Kidney (tissue), 14 donors: ENCODE data around the gene METTL24. TPM values are rescaled to one million over a fixed set of nuclear protein-coding genes. Genes with fewer than 3 reads are reported as not detected.

Experiments used
- DNase-seq, 5 donors: peaks; one replicate each; pipeline ENCODE4 v3.0.0-alpha.2; 2013 to 2020
- FAIRE-seq: peaks from 2 replicates; lab custom pipeline; 2012; peaks lifted over from hg19 to GRCh38; lab: Jason Lieb, UNC
- H3K27ac ChIP-seq, 2 donors: one replicate each; pipeline ENCODE4 v1.7.0; 2013; ENCODE audit warnings: low read depth in 2 of 2, low read length in 2 of 2, inconsistent platforms in 1 of 2
- H3K27me3 ChIP-seq: one replicate; pipeline ENCODE4 v1.7.1; 2013; ENCODE audit warnings: low read length, inconsistent platforms; ENCODE audit not compliant: control insufficient read depth, insufficient read depth
- H3K36me3 ChIP-seq, 3 donors: one replicate each; pipeline versions ENCODE4 v1.7.0 to v1.7.1; 2013; ENCODE audit warnings: low read length in 3 of 3, control low read depth in 1 of 3, inconsistent platforms in 1 of 3; ENCODE audit not compliant: insufficient read depth in 3 of 3, control insufficient read depth in 2 of 3
- H3K4me1 ChIP-seq, 3 donors: one replicate each; pipeline versions ENCODE4 v1.7.0 to v1.7.1; 2013; ENCODE audit warnings: low read length in 3 of 3, inconsistent platforms in 1 of 3, low read depth in 1 of 3; ENCODE audit not compliant: control insufficient read depth in 2 of 3, insufficient read depth in 2 of 3
- H3K4me3 ChIP-seq, 3 donors: one replicate each; pipeline versions ENCODE4 v1.7.0 to v1.8.1; 2013; ENCODE audit warnings: low read length in 3 of 3, control low read depth in 1 of 3, inconsistent platforms in 1 of 3
- H3K9ac ChIP-seq, 3 donors: one replicate each; pipeline versions ENCODE4 v1.7.0 to v1.7.1; 2013; ENCODE audit warnings: low read length in 3 of 3, control low read depth in 1 of 3, inconsistent platforms in 1 of 3
- H3K9me3 ChIP-seq, 3 donors: one replicate each; pipeline versions ENCODE4 v1.7.0 to v1.7.1; 2013; ENCODE audit warnings: low read length in 3 of 3, control low read depth in 1 of 3, inconsistent platforms in 1 of 3; ENCODE audit not compliant: control insufficient read depth in 2 of 3, insufficient read depth in 1 of 3
- intact Hi-C: fragments of 100-400 bp; cut with DNase I; formaldehyde crosslinking; loops from one replicate; pipeline ENCODE4 v1.11.1; 2022
- polyA plus RNA-seq: library from polyadenylated mRNA; stranded (reverse); fragments of 350-450 nt; fragmentation: Illumina TruSeq; extraction: RNeasy Lipid Tissue Mini Kit (QIAGEN cat#74804); gene quantifications from one replicate; pipeline ENCODE4 v1.2.3, GENCODE V29; 2014; ENCODE audit warnings: low read depth, low replicate concordance; ENCODE audit not compliant: insufficient read depth
- total RNA-seq: library from RNA; stranded (reverse); fragmentation: NEBNext Ultra II Directional; extraction: Animal tissue kit (Norgen Biotek cat#: 25700); gene quantifications from one replicate; pipeline ENCODE4 v1.2.1, GENCODE V29; 2021
- TF ChIP-seq, protein P1 (sequence below): IDR thresholded peaks from 3 replicates; pipeline ENCODE4 v1.5.1; 2012; ENCODE audit warnings: mild to moderate bottlenecking, moderate library complexity, borderline replicate concordance; ENCODE audit not compliant: insufficient read depth; ENCODE audit errors: extremely low read depth
- donor health status: control.
- donor health status: control.
- donor health status: control.
- donor health status: control.
- donor health status: control.
- donor health status: DM: yes; HTN: yes; CAD: no.
- donor health status: Normal renal cell carcinoma (clear cell type).

METTL24 gene
- total and polyA plus RNA-seq, 2 donors from 2014 or later = 1.4 to 3.5 TPM

GRCh38 chr6:110233770-110234374, 124.3 kb downstream of the METTL24 start:
- FAIRE-seq (no peak), DNase-seq (peak in 1 of 5 donors; percentile 15)
- Histone ChIP-seq H3K4me1 (no peaks in the 10 kb centered on the region), H3K9ac (no peak overlapping the region), H3K36me3 (peaks cover 3 to 11% (median 5%) of the 10 kb centered on the region in 3 donors), H3K27me3 (no peaks in the 10 kb centered on the region), H3K4me3 (no peak overlapping the region), H3K9me3 (no peaks in the 10 kb centered on the region), H3K27ac (no peak overlapping the region)
- intact Hi-C loops = no loop called here
- TF ChIP-seq, protein P1, sequence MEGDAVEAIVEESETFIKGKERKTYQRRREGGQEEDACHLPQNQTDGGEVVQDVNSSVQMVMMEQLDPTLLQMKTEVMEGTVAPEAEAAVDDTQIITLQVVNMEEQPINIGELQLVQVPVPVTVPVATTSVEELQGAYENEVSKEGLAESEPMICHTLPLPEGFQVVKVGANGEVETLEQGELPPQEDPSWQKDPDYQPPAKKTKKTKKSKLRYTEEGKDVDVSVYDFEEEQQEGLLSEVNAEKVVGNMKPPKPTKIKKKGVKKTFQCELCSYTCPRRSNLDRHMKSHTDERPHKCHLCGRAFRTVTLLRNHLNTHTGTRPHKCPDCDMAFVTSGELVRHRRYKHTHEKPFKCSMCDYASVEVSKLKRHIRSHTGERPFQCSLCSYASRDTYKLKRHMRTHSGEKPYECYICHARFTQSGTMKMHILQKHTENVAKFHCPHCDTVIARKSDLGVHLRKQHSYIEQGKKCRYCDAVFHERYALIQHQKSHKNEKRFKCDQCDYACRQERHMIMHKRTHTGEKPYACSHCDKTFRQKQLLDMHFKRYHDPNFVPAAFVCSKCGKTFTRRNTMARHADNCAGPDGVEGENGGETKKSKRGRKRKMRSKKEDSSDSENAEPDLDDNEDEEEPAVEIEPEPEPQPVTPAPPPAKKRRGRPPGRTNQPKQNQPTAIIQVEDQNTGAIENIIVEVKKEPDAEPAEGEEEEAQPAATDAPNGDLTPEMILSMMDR = no peak

- peaks cover 7 to 18% (median 7%) of the 10 kb centered on the region in 3 donors for H3K36me3 ChIP-seq
- no peaks in the 10 kb centered on the region for H3K4me1 ChIP-seq
- H3K4me3 ChIP-seq = no peak overlapping the region
- intact Hi-C loops = no loop called here
- no peak overlapping the region for H3K9ac ChIP-seq
- no peak overlapping the region for H3K27ac ChIP-seq
- DNase-seq (no peak), FAIRE-seq (no peak)
- no peaks in the 10 kb centered on the region for H3K27me3 ChIP-seq
- no peaks in the 10 kb centered on the region for H3K9me3 ChIP-seq
- TF ChIP-seq, protein P1 = no peak
These were observed 125.7 kb downstream of the METTL24 start for GRCh38 chr6:110232450-110232849.

- Histone ChIP-seq H3K36me3 (peaks cover 5 to 12% (median 12%) of the 10 kb centered on the region in 3 donors), H3K9ac (no peak overlapping the region), H3K27ac (no peak overlapping the region), H3K27me3 (no peaks in the 10 kb centered on the region), H3K4me1 (no peaks in the 10 kb centered on the region), H3K4me3 (no peak overlapping the region), H3K9me3 (no peaks in the 10 kb centered on the region)
- DNase-seq (no peak), FAIRE-seq (no peak)
- intact Hi-C loops = no loop called here
- TF ChIP-seq, protein P1 = no peak
These were observed 131.9 kb downstream of the METTL24 start for GRCh38 chr6:110226261-110226660.
